ENCODE measurements around the gene DIP2B. TPM values are rescaled to one million over a fixed set of nuclear protein-coding genes. Genes with fewer than 3 reads are reported as not detected.

DIP2B gene
- polyA plus RNA-seq, 3 donors = 3.5 to 12.3 (median 6.5) TPM

DNA sequence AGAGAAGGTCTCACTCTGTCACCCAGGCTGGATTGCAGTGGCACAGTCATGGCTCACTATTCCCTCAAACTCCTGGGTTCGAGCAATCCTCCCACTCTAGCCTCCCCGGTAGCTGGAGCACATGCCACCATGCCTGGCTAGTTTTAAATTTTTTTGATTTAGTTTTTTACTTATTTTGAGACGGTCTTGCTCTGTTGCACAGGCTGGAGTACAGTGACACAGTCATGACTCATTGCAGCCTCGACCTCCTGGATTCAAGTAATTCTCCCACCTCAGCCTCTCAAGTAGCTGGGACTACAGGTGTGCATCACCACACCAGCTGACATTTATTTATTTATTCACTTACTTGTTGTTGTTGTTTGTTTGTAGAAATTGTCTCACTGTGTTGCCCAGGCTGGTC is 22.2 kb upstream of the DIP2B start:
- intact Hi-C loops (cut with micrococcal nuclease) = no loop called here
- H3K27me3 Mint-ChIP-seq (ENCODE audit: low read depth in 3 of 3) = no peaks in the 10 kb centered on the region

DNA sequence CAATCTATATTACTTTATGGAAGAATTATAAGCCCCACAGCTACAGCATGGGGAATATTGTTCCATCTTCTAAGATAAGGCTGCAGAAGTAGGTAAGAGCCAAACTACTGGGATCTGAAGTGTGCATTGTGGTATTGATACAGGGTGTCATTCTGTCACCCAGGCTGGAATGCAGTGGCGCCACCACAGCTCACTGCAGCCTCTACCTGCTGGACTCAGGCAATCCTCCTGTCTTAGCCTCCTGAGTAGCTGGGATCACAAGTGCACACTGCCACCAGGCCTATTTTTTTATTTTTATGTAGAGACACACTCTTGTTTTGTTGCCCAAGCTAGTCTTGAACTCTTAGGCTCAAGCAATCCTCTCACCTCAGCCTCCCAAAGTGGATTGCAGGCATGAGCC is 21.3 kb upstream of the DIP2B start:
- no peak overlapping the region for H3K4me2 ChIP-seq (replicated peaks; ENCODE audit: extremely low read depth, low read length, poor library complexity, severe bottlenecking)
- intact Hi-C loops (cut with micrococcal nuclease) = no loop called here
- H3K36me3 ChIP-seq (replicated peaks in 1 of 2; ENCODE audit: control insufficient read depth in 1 of 2, insufficient read depth in 2 of 2, low read length in 2 of 2) = peaks cover 0 to 5% of the 10 kb centered on the region in 2 donors
- no peaks in the 10 kb centered on the region for H3K9me3 ChIP-seq (replicated peaks in 1 of 2; ENCODE audit: control insufficient read depth in 1 of 2, insufficient read depth in 1 of 2, low read length in 2 of 2)
- H3K9ac ChIP-seq (ENCODE audit: insufficient read depth, low read length, poor library complexity, severe bottlenecking) = no peak overlapping the region
- H4K20me1 ChIP-seq (ENCODE audit: insufficient read depth, low read length) = no peaks in the 10 kb centered on the region
- Mint-ChIP-seq H3K9me3 (peaks cover 0 to 7% (median 0%) of the 10 kb centered on the region in 7 donors), H3K27me3 (ENCODE audit: low read depth in 3 of 3) (no peaks in the 10 kb centered on the region), H3K36me3 (peaks cover 6 to 7% of the 10 kb centered on the region in 2 donors), H3K27ac (no peak overlapping the region), H3K4me3 (no peak overlapping the region), H3K4me1 (no peaks in the 10 kb centered on the region)
- no peak for DNase-seq
- no peaks in the 10 kb centered on the region for H3K27me3 ChIP-seq (ENCODE audit: control insufficient read depth in 2 of 2, insufficient read depth in 2 of 2, low read length in 2 of 2)
- no peak overlapping the region for H3K4me3 ChIP-seq (replicated peaks in 1 of 3; ENCODE audit: low read depth in 2 of 3, low read length in 3 of 3)
- H3K4me1 ChIP-seq (ENCODE audit: control insufficient read depth in 1 of 2, insufficient read depth in 2 of 2, low read length in 2 of 2) = no peaks in the 10 kb centered on the region
- H3K27ac ChIP-seq (ENCODE audit: low read depth in 1 of 2, low read length in 2 of 2) = no peak overlapping the region
- TF ChIP-seq, protein P1, sequence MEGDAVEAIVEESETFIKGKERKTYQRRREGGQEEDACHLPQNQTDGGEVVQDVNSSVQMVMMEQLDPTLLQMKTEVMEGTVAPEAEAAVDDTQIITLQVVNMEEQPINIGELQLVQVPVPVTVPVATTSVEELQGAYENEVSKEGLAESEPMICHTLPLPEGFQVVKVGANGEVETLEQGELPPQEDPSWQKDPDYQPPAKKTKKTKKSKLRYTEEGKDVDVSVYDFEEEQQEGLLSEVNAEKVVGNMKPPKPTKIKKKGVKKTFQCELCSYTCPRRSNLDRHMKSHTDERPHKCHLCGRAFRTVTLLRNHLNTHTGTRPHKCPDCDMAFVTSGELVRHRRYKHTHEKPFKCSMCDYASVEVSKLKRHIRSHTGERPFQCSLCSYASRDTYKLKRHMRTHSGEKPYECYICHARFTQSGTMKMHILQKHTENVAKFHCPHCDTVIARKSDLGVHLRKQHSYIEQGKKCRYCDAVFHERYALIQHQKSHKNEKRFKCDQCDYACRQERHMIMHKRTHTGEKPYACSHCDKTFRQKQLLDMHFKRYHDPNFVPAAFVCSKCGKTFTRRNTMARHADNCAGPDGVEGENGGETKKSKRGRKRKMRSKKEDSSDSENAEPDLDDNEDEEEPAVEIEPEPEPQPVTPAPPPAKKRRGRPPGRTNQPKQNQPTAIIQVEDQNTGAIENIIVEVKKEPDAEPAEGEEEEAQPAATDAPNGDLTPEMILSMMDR (IDR thresholded peaks at IDR 0.05) = no peak
- H3K79me2 ChIP-seq (ENCODE audit: insufficient read depth, low read length) = no peaks in the 10 kb centered on the region
- H2AFZ ChIP-seq (ENCODE audit: insufficient read depth, low read depth, low read length, poor library complexity, severe bottlenecking) = no peak overlapping the region
- no CpG with 5 or more reads among the region's 1 CpG for WGBS (ENCODE audit: insufficient coverage)

More for the DNA sequence above, 22.2 kb upstream of the DIP2B start:
- Histone ChIP-seq H3K9me3 (replicated peaks in 1 of 2; ENCODE audit: control insufficient read depth in 1 of 2, insufficient read depth in 1 of 2, low read length in 2 of 2) (no peaks in the 10 kb centered on the region), H4K20me1 (ENCODE audit: insufficient read depth, low read length) (no peaks in the 10 kb centered on the region), H3K27ac (ENCODE audit: low read depth in 1 of 2, low read length in 2 of 2) (no peak overlapping the region), H3K36me3 (replicated peaks in 1 of 2; ENCODE audit: control insufficient read depth in 1 of 2, insufficient read depth in 2 of 2, low read length in 2 of 2) (peaks cover 0 to 12% of the 10 kb centered on the region in 2 donors), H3K79me2 (ENCODE audit: insufficient read depth, low read length) (no peaks in the 10 kb centered on the region), H3K9ac (ENCODE audit: insufficient read depth, low read length, poor library complexity, severe bottlenecking) (no peak overlapping the region), H2AFZ (ENCODE audit: insufficient read depth, low read depth, low read length, poor library complexity, severe bottlenecking) (no peak overlapping the region), H3K27me3 (ENCODE audit: control insufficient read depth in 2 of 2, insufficient read depth in 2 of 2, low read length in 2 of 2) (no peaks in the 10 kb centered on the region), H3K4me2 (replicated peaks; ENCODE audit: extremely low read depth, low read length, poor library complexity, severe bottlenecking) (no peak overlapping the region), H3K4me1 (ENCODE audit: control insufficient read depth in 1 of 2, insufficient read depth in 2 of 2, low read length in 2 of 2) (no peaks in the 10 kb centered on the region), H3K4me3 (replicated peaks in 1 of 3; ENCODE audit: low read depth in 2 of 3, low read length in 3 of 3) (no peak overlapping the region)
- H3K36me3 Mint-ChIP-seq = peaks cover 10 to 12% of the 10 kb centered on the region in 2 donors
- no peak for DNase-seq
- TF ChIP-seq, protein P1 (IDR thresholded peaks at IDR 0.05) = no peak
- WGBS (ENCODE audit: insufficient coverage) = no CpG with 5 or more reads among the region's 4 CpGs
- no peak overlapping the region for H3K27ac Mint-ChIP-seq
- H3K4me1 Mint-ChIP-seq = no peaks in the 10 kb centered on the region
- no peak overlapping the region for H3K4me3 Mint-ChIP-seq
- peaks cover 0 to 1% (median 0%) of the 10 kb centered on the region in 7 donors for H3K9me3 Mint-ChIP-seq

Measured in CD14-positive monocyte (primary cell).